GM23338 (cell line): ENCODE measurements around the gene KLHL12. TPM values are rescaled to one million over a fixed set of nuclear protein-coding genes. Genes with fewer than 3 reads are reported as not detected.

ENCODE experiments used
- ATAC-seq: fragments of 200-7000 bp; cut with Tn5 transposase; 3 replicates; pipeline ENCODE4 v1.9.1; 2020
- DNase-seq: peaks from one replicate; pipeline ENCODE4 v3.0.0-alpha.2; 2015; ENCODE audit warnings: low spot score
- H2AFZ ChIP-seq: fragments of 200-600 bp; sonication (generic); 2 replicates; pipeline ENCODE4 v1.8.0; 2016; ENCODE audit warnings: antibody characterized with exemption, mild to moderate bottlenecking, moderate library complexity
- H3F3A ChIP-seq: fragments of 200-600 bp; sonication (generic); replicated peaks from 2 replicates; pipeline ENCODE4 v1.8.0; 2017; ENCODE audit warnings: antibody characterized with exemption, mixed run types, low read depth
- H3K27ac ChIP-seq: fragments of 200-600 bp; sonication (generic); 2 replicates; pipeline ENCODE4 v1.6.1; 2016; ENCODE audit warnings: low read depth
- H3K27me3 ChIP-seq: fragments of 200-600 bp; sonication (generic); 2 replicates; pipeline ENCODE4 v1.8.0; 2016; ENCODE audit warnings: mild to moderate bottlenecking, mixed run types, moderate library complexity; ENCODE audit not compliant: insufficient read depth
- H3K36me3 ChIP-seq: fragments of 200-600 bp; sonication (generic); 2 replicates; pipeline ENCODE4 v1.8.0; 2016; ENCODE audit warnings: mild to moderate bottlenecking; ENCODE audit not compliant: insufficient read depth
- H3K4me1 ChIP-seq: fragments of 200-600 bp; sonication (generic); 2 replicates; pipeline ENCODE4 v1.8.0; 2016; ENCODE audit warnings: mild to moderate bottlenecking, moderate library complexity; ENCODE audit not compliant: insufficient read depth
- H3K4me2 ChIP-seq: fragments of 200-600 bp; sonication (generic); 2 replicates; pipeline ENCODE4 v1.7.1; 2017; ENCODE audit warnings: mixed run types
- H3K4me3 ChIP-seq: fragments of 200-600 bp; sonication (generic); 2 replicates; pipeline ENCODE4 v1.6.1; 2016; ENCODE audit warnings: mixed run types
- H3K79me2 ChIP-seq: fragments of 200-600 bp; sonication (generic); replicated peaks from 2 replicates; pipeline ENCODE4 v1.8.0; 2017; ENCODE audit warnings: mild to moderate bottlenecking; ENCODE audit not compliant: insufficient read depth
- H3K9me2 ChIP-seq: fragments of 200-600 bp; sonication (generic); 2 replicates; pipeline ENCODE4 v1.8.0; 2017; ENCODE audit not compliant: insufficient read depth
- H4K20me1 ChIP-seq: fragments of 200-600 bp; sonication (generic); replicated peaks from 2 replicates; pipeline ENCODE4 v1.8.0; 2017; ENCODE audit warnings: mild to moderate bottlenecking; ENCODE audit not compliant: insufficient read depth
- H3K27ac Mint-ChIP-seq: 2 replicates; pipeline ENCODE4 v1.8.0; 2020; ENCODE audit warnings: inconsistent platforms, mild to moderate bottlenecking, moderate library complexity, mixed read lengths
- H3K27me3 Mint-ChIP-seq: 3 replicates; pipeline ENCODE4 v1.8.0; 2022; ENCODE audit warnings: low read depth, mild to moderate bottlenecking, moderate library complexity, mixed read lengths, inconsistent platforms; ENCODE audit not compliant: insufficient read depth, poor library complexity
- H3K36me3 Mint-ChIP-seq: 3 replicates; pipeline ENCODE4 v1.8.0; 2021; ENCODE audit warnings: low read depth, mild to moderate bottlenecking, inconsistent platforms, moderate library complexity, mixed read lengths
- H3K4me1 Mint-ChIP-seq: 3 replicates; pipeline ENCODE4 v1.8.0; 2020; ENCODE audit warnings: mild to moderate bottlenecking, inconsistent platforms, mixed read lengths
- H3K4me3 Mint-ChIP-seq: 3 replicates; pipeline ENCODE4 v1.8.0; 2021; ENCODE audit warnings: moderate library complexity, mild to moderate bottlenecking, inconsistent platforms, mixed read lengths
- H3K9me3 Mint-ChIP-seq: 3 replicates; pipeline ENCODE4 v1.8.0; 2020; ENCODE audit warnings: moderate library complexity, mild to moderate bottlenecking, inconsistent platforms, mixed read lengths
- CREB1 ChIP-seq: fragments of 250-450 bp; sonication (Bioruptor Pico); IDR thresholded peaks from 2 replicates; pipeline ENCODE4 v1.5.0; 2020; ENCODE audit warnings: low read depth, mild to moderate bottlenecking, moderate library complexity
- CTCF ChIP-seq, 2 experiments: fragments of 200-600 bp in 1 of 2; sonication (generic) in 1 of 2; conservative IDR thresholded peaks; 2 replicates each; pipeline versions ENCODE4 v1.5.1 to v1.6.1; 2016 to 2017; ENCODE audit warnings: antibody characterized with exemption in 2 of 2, low read depth in 2 of 2, mild to moderate bottlenecking in 2 of 2, moderate library complexity in 1 of 2
- ETS1 ChIP-seq: IDR thresholded peaks from 2 replicates; pipeline ENCODE4 v1.6.1; 2016; ENCODE audit warnings: antibody characterized with exemption
- EZH2 ChIP-seq: fragments of 200-600 bp; sonication (generic); IDR thresholded peaks from one replicate; pipeline ENCODE4 v1.8.0; 2017; ENCODE audit warnings: antibody characterized with exemption, mild to moderate bottlenecking, low read depth; ENCODE audit not compliant: unreplicated experiment
- EZH2phosphoT487 ChIP-seq: fragments of 200-600 bp; sonication (generic); IDR thresholded peaks from one replicate; pipeline ENCODE4 v1.8.1; 2018; ENCODE audit warnings: antibody characterized with exemption; ENCODE audit not compliant: unreplicated experiment
- JUNB ChIP-seq: IDR thresholded peaks from one replicate; pipeline ENCODE4 v1.6.1; 2016; ENCODE audit warnings: antibody characterized with exemption; ENCODE audit not compliant: unreplicated experiment
- REST ChIP-seq: IDR thresholded peaks from one replicate; pipeline ENCODE4 v1.6.1; 2018; ENCODE audit warnings: antibody characterized with exemption; ENCODE audit not compliant: unreplicated experiment
- STAT1 ChIP-seq: IDR thresholded peaks from one replicate; pipeline ENCODE4 v1.6.1; 2016; ENCODE audit warnings: antibody characterized with exemption; ENCODE audit not compliant: unreplicated experiment
- ZNF114 ChIP-seq: fragments of 250-450 bp; sonication (Bioruptor Pico); IDR thresholded peaks from 2 replicates; pipeline ENCODE4 v1.5.0; 2020; ENCODE audit warnings: mild to moderate bottlenecking, moderate library complexity
- ZNF331 ChIP-seq: fragments of 250-450 bp; sonication (Bioruptor Pico); IDR thresholded peaks from 2 replicates; pipeline ENCODE4 v1.5.0; 2020; ENCODE audit warnings: low read depth, mild to moderate bottlenecking, moderate library complexity
- ZNF462 ChIP-seq: fragments of 250-450 bp; sonication (Bioruptor Pico); IDR thresholded peaks from 2 replicates; pipeline ENCODE4 v1.5.0; 2020; ENCODE audit warnings: mild to moderate bottlenecking, moderate library complexity
- polyA plus RNA-seq: library from polyadenylated mRNA; unstranded; fragments of >200 nt; fragmentation: Nextera tagmentation; extraction: Ambion mirVana; gene quantifications from 2 replicates; pipeline ENCODE4 v1.2.1, GENCODE V29; 2016
- total RNA-seq: library from RNA; depleted of rRNA; stranded (reverse); fragments of >200 nt; shearing (Covaris generic); gene quantifications from 2 replicates; pipeline ENCODE4 v1.2.3, GENCODE V29; 2014

Gene KLHL12
- total and polyA plus RNA-seq, 2 experiments from 2014 or later, result 14.6 to 27.5 TPM

- TF ChIP-seq ZNF462 (CRISPR knock-in tag) (no peak), JUNB (no peak), ZNF331 (CRISPR knock-in tag) (no peak), STAT1 (no peak)
These were observed 14.3 kb upstream of the KLHL12 start (continued) for GRCh38 chr1:202941372-202941771.

GRCh38 chr1:202940561-202940960 lies 13.5 kb upstream of the KLHL12 start:
- Histone ChIP-seq H2AFZ (no peak overlapping the region), H3K36me3 (peaks cover 28% of the 10 kb centered on the region; the same call in 1 of the 2 replicates), H3K4me1 (no peaks in the 10 kb centered on the region), H3K4me2 (no peak overlapping the region), H4K20me1 (peaks cover 3% of the 10 kb centered on the region), H3K27me3 (no peaks in the 10 kb centered on the region), H3K79me2 (no peaks in the 10 kb centered on the region; the same call in 1 of the 2 replicates), H3F3A (no peaks in the 10 kb centered on the region), H3K27ac (no peak overlapping the region), H3K9me2 (no peaks in the 10 kb centered on the region), H3K4me3 (no peak overlapping the region)
- no peaks in the 10 kb centered on the region for H3K4me1 Mint-ChIP-seq
- H3K9me3 Mint-ChIP-seq, result no peaks in the 10 kb centered on the region
- ATAC-seq (no peak), DNase-seq (no peak)
- H3K36me3 Mint-ChIP-seq, result peaks cover 48% of the 10 kb centered on the region
- H3K27ac Mint-ChIP-seq, result no peak overlapping the region
- no peak overlapping the region for H3K4me3 Mint-ChIP-seq
- no peaks in the 10 kb centered on the region for H3K27me3 Mint-ChIP-seq
- TF ChIP-seq JUNB (no peak), ZNF114 (CRISPR knock-in tag) (no peak), CREB1 (CRISPR knock-in tag) (no peak), CTCF (conservative IDR thresholded peaks at IDR 0.05; ENCODE audit: low read depth in 2 of 2) (no peak), ZNF331 (CRISPR knock-in tag) (no peak), ETS1 (no peak), REST (no peak), EZH2phosphoT487 (no peak), EZH2 (no peak), STAT1 (no peak)
